ENCODE measurements around the gene USP35. TPM values are rescaled to one million over a fixed set of nuclear protein-coding genes. Genes with fewer than 3 reads are reported as not detected.
A peak's percentile ranks its signal among the peaks of the same experiment; 100 is the strongest.

USP35 gene
- polyA plus RNA-seq, 3 donors, result 0.42 to 7.6 (median 0.63) TPM

- Histone ChIP-seq H3K79me2 (ENCODE audit: insufficient read depth, low read length) (no peaks in the 10 kb centered on the region), H3K9me3 (replicated peaks in 1 of 2; ENCODE audit: control insufficient read depth in 1 of 2, insufficient read depth in 1 of 2, low read length in 2 of 2) (no peaks in the 10 kb centered on the region), H3K4me1 (ENCODE audit: control insufficient read depth in 1 of 2, insufficient read depth in 2 of 2, low read length in 2 of 2) (peaks cover 10 to 13% of the 10 kb centered on the region in 2 donors), H3K4me3 (replicated peaks in 1 of 3; ENCODE audit: low read depth in 2 of 3, low read length in 3 of 3) (no peak overlapping the region), H3K36me3 (replicated peaks in 1 of 2; ENCODE audit: control insufficient read depth in 1 of 2, insufficient read depth in 2 of 2, low read length in 2 of 2) (peaks cover 16 to 82% of the 10 kb centered on the region in 2 donors), H3K9ac (ENCODE audit: insufficient read depth, low read length, poor library complexity, severe bottlenecking) (no peak overlapping the region), H4K20me1 (ENCODE audit: insufficient read depth, low read length) (no peaks in the 10 kb centered on the region), H3K27ac (ENCODE audit: low read depth in 1 of 2, low read length in 2 of 2) (peak overlapping the region in 1 of 2 donors; percentile 5), H3K27me3 (ENCODE audit: control insufficient read depth in 2 of 2, insufficient read depth in 2 of 2, low read length in 2 of 2) (no peaks in the 10 kb centered on the region), H3K4me2 (replicated peaks; ENCODE audit: extremely low read depth, low read length, poor library complexity, severe bottlenecking) (peak overlapping the region; percentile 1), H2AFZ (ENCODE audit: insufficient read depth, low read depth, low read length, poor library complexity, severe bottlenecking) (no peak overlapping the region)
- no peak for TF ChIP-seq CTCF (IDR thresholded peaks at IDR 0.05)
- H3K9me3 Mint-ChIP-seq, result no peaks in the 10 kb centered on the region
- peaks cover 0 to 3% (median 0%) of the 10 kb centered on the region in 3 donors for H3K27me3 Mint-ChIP-seq (ENCODE audit: low read depth in 3 of 3)
- H3K36me3 Mint-ChIP-seq, result peaks cover 63 to 69% of the 10 kb centered on the region in 2 donors
- peaks cover 14% of the 10 kb centered on the region for H3K4me1 Mint-ChIP-seq
- DNase-seq, result no peak
- peak overlapping the region; percentile 14 to 66 for H3K4me3 Mint-ChIP-seq
- H3K27ac Mint-ChIP-seq, result peak overlapping the region; percentile 35 to 91 (median 73)
- 0% methylated on average over 3 of the region's 3 CpGs for WGBS (ENCODE audit: insufficient coverage)
- intact Hi-C loops (cut with micrococcal nuclease), result no loop called here
These were observed 14.0 kb downstream of the USP35 start for GRCh38 chr11:78202733-78203167.

GRCh38 chr11:78203184-78203583 lies 14.5 kb downstream of the USP35 start:
- Mint-ChIP-seq H3K9me3 (no peaks in the 10 kb centered on the region), H3K27me3 (ENCODE audit: low read depth in 3 of 3) (peaks cover 0 to 3% (median 0%) of the 10 kb centered on the region in 3 donors), H3K36me3 (peaks cover 63 to 67% of the 10 kb centered on the region in 2 donors), H3K4me1 (peaks cover 14% of the 10 kb centered on the region), H3K27ac (peak overlapping the region; percentile 35 to 91 (median 73)), H3K4me3 (peak overlapping the region in 1 of 2 donors; percentile 72)
- H3K27ac ChIP-seq (ENCODE audit: low read depth in 1 of 2, low read length in 2 of 2), result peak overlapping the region in 1 of 2 donors; percentile 5
- H4K20me1 ChIP-seq (ENCODE audit: insufficient read depth, low read length), result no peaks in the 10 kb centered on the region
- H3K36me3 ChIP-seq (replicated peaks in 1 of 2; ENCODE audit: control insufficient read depth in 1 of 2, insufficient read depth in 2 of 2, low read length in 2 of 2), result peaks cover 16 to 78% of the 10 kb centered on the region in 2 donors
- H3K9me3 ChIP-seq (replicated peaks in 1 of 2; ENCODE audit: control insufficient read depth in 1 of 2, insufficient read depth in 1 of 2, low read length in 2 of 2), result no peaks in the 10 kb centered on the region
- no peaks in the 10 kb centered on the region for H3K79me2 ChIP-seq (ENCODE audit: insufficient read depth, low read length)
- peak; percentile 33 to 50 (median 35) for DNase-seq
- intact Hi-C loops (cut with micrococcal nuclease), result no loop called here
- peak overlapping the region; percentile 1 for H3K4me2 ChIP-seq (replicated peaks; ENCODE audit: extremely low read depth, low read length, poor library complexity, severe bottlenecking)
- H3K27me3 ChIP-seq (ENCODE audit: control insufficient read depth in 2 of 2, insufficient read depth in 2 of 2, low read length in 2 of 2), result no peaks in the 10 kb centered on the region
- H3K4me3 ChIP-seq (replicated peaks in 1 of 3; ENCODE audit: low read depth in 2 of 3, low read length in 3 of 3), result no peak overlapping the region
- 72% methylated on average over 6 of the region's 10 CpGs for WGBS (ENCODE audit: insufficient coverage)
- no peak overlapping the region for H2AFZ ChIP-seq (ENCODE audit: insufficient read depth, low read depth, low read length, poor library complexity, severe bottlenecking)
- H3K4me1 ChIP-seq (ENCODE audit: control insufficient read depth in 1 of 2, insufficient read depth in 2 of 2, low read length in 2 of 2), result peaks cover 10 to 13% of the 10 kb centered on the region in 2 donors
- H3K9ac ChIP-seq (ENCODE audit: insufficient read depth, low read length, poor library complexity, severe bottlenecking), result no peak overlapping the region
- no peak for TF ChIP-seq CTCF (IDR thresholded peaks at IDR 0.05)
